ENCODE data around the gene HOXB3.

- TF ChIP-seq EZH2 (IDR thresholded peaks at IDR 0.05; ENCODE audit: low read length, missing control alignments) (no peak), CTCF (conservative IDR thresholded peaks at IDR 0.05 in 1 of 2, IDR thresholded peaks at IDR 0.05 in 1 of 2; ENCODE audit: low read depth in 1 of 2, low read length in 2 of 2) (no peak)
Measured at GRCh38 chr17:48567209-48567608, 22.8 kb downstream of the HOXB3 start.

Measured in fibroblast of lung (primary cell).